Measurements from ENCODE around the gene CDK5RAP3. TPM values are rescaled to one million over a fixed set of nuclear protein-coding genes. Genes with fewer than 3 reads are reported as not detected.

The CDK5RAP3 gene
- polyA plus RNA-seq, 4 donors, result 169 to 721 (median 374) TPM

DNA sequence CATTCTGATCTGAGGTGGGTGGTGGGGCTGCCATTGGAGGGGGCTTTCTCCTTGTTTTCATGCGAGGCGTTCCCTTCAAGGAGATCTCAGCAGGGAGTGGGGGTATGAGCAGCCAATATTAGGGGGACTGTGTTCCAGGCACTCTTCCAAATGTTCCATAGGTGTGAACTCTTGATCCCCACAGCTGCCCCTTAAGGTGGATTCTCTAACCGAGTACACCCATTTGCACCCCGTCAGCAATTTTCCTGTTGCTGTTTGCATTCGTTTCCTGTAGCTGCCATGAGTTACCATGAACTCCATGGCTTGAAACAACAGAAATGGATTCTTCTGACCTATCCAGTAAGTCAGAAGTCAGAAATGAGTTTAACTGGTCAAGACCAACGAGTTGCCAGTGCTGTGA, 9.5 kb upstream of the CDK5RAP3 start:
- 75 to 80% (median 76%) methylated on average over 6 of the region's 6 CpGs for WGBS, 3 donors
- H3K36me3 ChIP-seq (ENCODE audit: control insufficient read depth in 3 of 3, insufficient read depth in 2 of 3, low read depth in 1 of 3, low read length in 3 of 3), result peaks cover 0 to 9% (median 0%) of the 10 kb centered on the region in 3 donors
- peaks cover 0 to 8% of the 10 kb centered on the region in 2 donors for H3K9me3 ChIP-seq (ENCODE audit: control insufficient read depth in 2 of 2, insufficient read depth in 1 of 2, low read depth in 1 of 2, low read length in 1 of 2)
- DNase-seq (no peak), FAIRE-seq (no peak)
- H3K27me3 ChIP-seq (ENCODE audit: control insufficient read depth in 3 of 3, insufficient read depth in 3 of 3, low read length in 3 of 3), result no peaks in the 10 kb centered on the region
- H3K27ac ChIP-seq (ENCODE audit: low read depth in 1 of 3, low read length in 2 of 3), result peak overlapping the region in 2 of 3 donors; percentile 46 to 99
- peaks cover 2 to 64% (median 7%) of the 10 kb centered on the region in 3 donors for H3K4me1 ChIP-seq (ENCODE audit: control insufficient read depth in 3 of 3, insufficient read depth in 2 of 3, low read depth in 1 of 3, low read length in 2 of 3)
- no peak overlapping the region for H3K4me3 ChIP-seq (ENCODE audit: low read depth in 1 of 3, low read length in 3 of 3)

DNA sequence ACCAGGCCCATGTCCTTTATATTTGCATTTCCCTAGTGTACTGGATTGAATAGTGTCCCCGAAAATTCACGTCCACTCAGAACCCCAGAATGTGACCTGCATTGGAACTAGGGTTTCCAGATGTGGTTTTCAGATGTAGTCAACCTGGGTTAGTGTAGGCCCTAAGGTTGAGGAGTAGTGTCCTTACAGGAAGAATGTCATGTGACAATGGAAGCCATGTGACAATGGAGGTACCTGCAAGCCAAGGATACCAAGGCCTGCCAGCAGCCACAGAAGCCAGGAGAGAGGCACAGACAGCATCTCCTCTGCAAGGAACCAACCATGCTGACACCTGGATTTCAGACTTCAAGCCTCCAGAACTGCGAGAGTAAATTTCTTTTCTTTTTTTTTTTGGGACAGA, 8.0 kb upstream of the CDK5RAP3 start:
- no peaks in the 10 kb centered on the region for H3K27me3 ChIP-seq (ENCODE audit: control insufficient read depth in 3 of 3, insufficient read depth in 3 of 3, low read length in 3 of 3)
- H3K36me3 ChIP-seq (ENCODE audit: control insufficient read depth in 3 of 3, insufficient read depth in 2 of 3, low read depth in 1 of 3, low read length in 3 of 3), result no peaks in the 10 kb centered on the region
- 83 to 97% (median 95%) methylated on average over 3 of the region's 3 CpGs for WGBS, 3 donors
- H3K9me3 ChIP-seq (ENCODE audit: control insufficient read depth in 2 of 2, insufficient read depth in 1 of 2, low read depth in 1 of 2, low read length in 1 of 2), result peaks cover 0 to 8% of the 10 kb centered on the region in 2 donors
- DNase-seq (no peak), FAIRE-seq (no peak)
- peaks cover 2 to 78% (median 7%) of the 10 kb centered on the region in 3 donors for H3K4me1 ChIP-seq (ENCODE audit: control insufficient read depth in 3 of 3, insufficient read depth in 2 of 3, low read depth in 1 of 3, low read length in 2 of 3)
- no peak overlapping the region for H3K27ac ChIP-seq (ENCODE audit: low read depth in 1 of 3, low read length in 2 of 3)
- H3K4me3 ChIP-seq (ENCODE audit: low read depth in 1 of 3, low read length in 3 of 3), result no peak overlapping the region

DNA sequence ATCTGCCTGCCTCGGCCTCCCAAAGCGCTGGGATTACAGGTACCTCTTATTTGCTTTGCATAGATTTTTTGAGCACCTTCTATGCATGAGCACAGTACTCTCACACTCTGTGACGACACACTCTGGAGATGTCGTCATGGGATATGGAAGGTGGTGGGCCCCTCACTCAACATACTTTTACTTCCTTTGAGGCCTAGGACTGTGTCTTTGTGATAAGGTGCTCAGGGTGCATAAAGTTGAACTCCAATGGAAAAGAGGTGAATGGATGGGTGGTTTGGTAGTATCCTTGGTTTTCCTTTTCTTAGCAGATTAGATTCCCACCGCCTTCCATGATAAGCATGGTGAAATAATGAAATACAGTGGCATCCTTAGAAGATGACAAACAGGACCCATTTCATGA, 6.1 kb upstream of the CDK5RAP3 start:
- no peaks in the 10 kb centered on the region for H3K36me3 ChIP-seq (ENCODE audit: control insufficient read depth in 3 of 3, insufficient read depth in 2 of 3, low read depth in 1 of 3, low read length in 3 of 3)
- WGBS, 3 donors, result 90 to 95% (median 93%) methylated on average over 5 of the region's 5 CpGs
- no peaks in the 10 kb centered on the region for H3K27me3 ChIP-seq (ENCODE audit: control insufficient read depth in 3 of 3, insufficient read depth in 3 of 3, low read length in 3 of 3)
- peaks cover 0 to 8% of the 10 kb centered on the region in 2 donors for H3K9me3 ChIP-seq (ENCODE audit: control insufficient read depth in 2 of 2, insufficient read depth in 1 of 2, low read depth in 1 of 2, low read length in 1 of 2)
- no peak overlapping the region for H3K4me3 ChIP-seq (ENCODE audit: low read depth in 1 of 3, low read length in 3 of 3)
- FAIRE-seq (no peak), DNase-seq (peak in 1 of 2 donors; percentile 51)
- H3K27ac ChIP-seq (ENCODE audit: low read depth in 1 of 3, low read length in 2 of 3), result peak overlapping the region; percentile 50 to 96 (median 78)
- peaks cover 3 to 73% (median 7%) of the 10 kb centered on the region in 3 donors for H3K4me1 ChIP-seq (ENCODE audit: control insufficient read depth in 3 of 3, insufficient read depth in 2 of 3, low read depth in 1 of 3, low read length in 2 of 3)

DNA sequence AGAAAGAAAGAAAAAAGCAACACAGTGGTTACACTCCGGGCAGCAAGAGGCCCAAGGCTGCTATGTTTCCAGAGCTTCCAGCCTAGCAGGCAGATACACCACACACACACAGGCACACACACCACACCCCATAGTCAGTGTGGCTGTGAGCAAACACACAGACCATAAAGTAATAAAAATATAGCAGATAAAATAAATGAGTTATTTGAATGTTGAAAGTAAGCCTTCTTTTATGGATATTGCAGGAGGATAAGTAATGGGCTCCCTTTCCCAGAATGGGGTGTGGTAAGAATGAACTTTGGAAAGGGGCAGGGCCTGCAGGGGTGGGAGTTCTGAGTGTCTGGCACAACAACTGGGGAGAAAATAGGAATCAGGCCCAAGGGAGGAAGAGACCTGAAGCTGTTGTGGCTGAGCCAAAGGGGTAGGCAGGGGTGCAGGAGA, 4.8 kb upstream of the CDK5RAP3 start:
- Histone ChIP-seq H3K27me3 (ENCODE audit: control insufficient read depth in 3 of 3, insufficient read depth in 3 of 3, low read length in 3 of 3) (no peaks in the 10 kb centered on the region), H3K27ac (ENCODE audit: low read depth in 1 of 3, low read length in 2 of 3) (peak overlapping the region; percentile 74 to 96 (median 89)), H3K9me3 (ENCODE audit: control insufficient read depth in 2 of 2, insufficient read depth in 1 of 2, low read depth in 1 of 2, low read length in 1 of 2) (peaks cover 0 to 8% of the 10 kb centered on the region in 2 donors), H3K36me3 (ENCODE audit: control insufficient read depth in 3 of 3, insufficient read depth in 2 of 3, low read depth in 1 of 3, low read length in 3 of 3) (no peaks in the 10 kb centered on the region), H3K4me1 (ENCODE audit: control insufficient read depth in 3 of 3, insufficient read depth in 2 of 3, low read depth in 1 of 3, low read length in 2 of 3) (peaks cover 3 to 71% (median 4%) of the 10 kb centered on the region in 3 donors), H3K4me3 (ENCODE audit: low read depth in 1 of 3, low read length in 3 of 3) (no peak overlapping the region)
- DNase-seq (peak; percentile 95 to 99), FAIRE-seq (no peak)
- 11 to 47% (median 25%) methylated on average over 1 of the region's 1 CpG for WGBS, 3 donors

DNA sequence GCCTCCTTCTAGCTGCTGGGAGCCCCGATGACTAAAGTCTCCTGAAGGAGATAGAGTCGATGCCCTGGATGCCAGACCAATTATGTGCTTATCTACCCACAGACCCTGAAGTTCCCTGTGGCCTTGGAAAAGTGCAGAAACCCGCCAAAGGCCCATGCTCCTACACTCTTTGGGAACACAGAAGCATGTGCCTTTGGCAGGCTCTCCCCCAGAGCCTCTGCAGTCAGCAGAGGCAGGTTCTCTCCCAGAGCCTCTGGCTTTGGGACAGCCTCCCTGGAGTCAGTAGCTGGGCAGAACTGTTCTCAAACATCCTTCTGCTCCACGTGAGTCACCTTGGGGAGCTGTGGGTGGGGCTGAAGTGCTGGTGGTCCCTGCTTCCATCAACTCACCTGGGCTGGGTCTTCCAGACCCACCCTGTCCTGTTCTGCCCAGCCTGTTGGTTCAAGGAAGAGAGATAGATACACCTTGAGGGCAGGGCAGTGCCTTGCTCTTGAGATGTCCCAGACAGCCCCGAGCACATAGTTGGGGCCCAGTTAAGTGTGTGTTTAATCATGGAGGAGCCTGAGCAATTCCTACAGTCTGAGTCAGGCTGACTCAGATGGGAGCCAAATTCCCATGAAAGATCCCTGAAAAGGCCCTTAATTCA, 3.2 kb upstream of the CDK5RAP3 start:
- Histone ChIP-seq H3K27me3 (ENCODE audit: control insufficient read depth in 3 of 3, insufficient read depth in 3 of 3, low read length in 3 of 3) (no peaks in the 10 kb centered on the region), H3K4me1 (ENCODE audit: control insufficient read depth in 3 of 3, insufficient read depth in 2 of 3, low read depth in 1 of 3, low read length in 2 of 3) (peaks cover 5 to 71% (median 6%) of the 10 kb centered on the region in 3 donors), H3K4me3 (ENCODE audit: low read depth in 1 of 3, low read length in 3 of 3) (no peak overlapping the region), H3K36me3 (ENCODE audit: control insufficient read depth in 3 of 3, insufficient read depth in 2 of 3, low read depth in 1 of 3, low read length in 3 of 3) (no peaks in the 10 kb centered on the region), H3K9me3 (ENCODE audit: control insufficient read depth in 2 of 2, insufficient read depth in 1 of 2, low read depth in 1 of 2, low read length in 1 of 2) (peaks cover 0 to 3% of the 10 kb centered on the region in 2 donors), H3K27ac (ENCODE audit: low read depth in 1 of 3, low read length in 2 of 3) (peak overlapping the region; percentile 53 to 90 (median 85))
- DNase-seq, result peak; percentile 62 to 76
- whole genome bisulfite sequencing, 3 donors, result 11 to 37% (median 21%) methylated on average over 4 to 5 of the region's 5 CpGs
- FAIRE-seq, result no peak

DNA sequence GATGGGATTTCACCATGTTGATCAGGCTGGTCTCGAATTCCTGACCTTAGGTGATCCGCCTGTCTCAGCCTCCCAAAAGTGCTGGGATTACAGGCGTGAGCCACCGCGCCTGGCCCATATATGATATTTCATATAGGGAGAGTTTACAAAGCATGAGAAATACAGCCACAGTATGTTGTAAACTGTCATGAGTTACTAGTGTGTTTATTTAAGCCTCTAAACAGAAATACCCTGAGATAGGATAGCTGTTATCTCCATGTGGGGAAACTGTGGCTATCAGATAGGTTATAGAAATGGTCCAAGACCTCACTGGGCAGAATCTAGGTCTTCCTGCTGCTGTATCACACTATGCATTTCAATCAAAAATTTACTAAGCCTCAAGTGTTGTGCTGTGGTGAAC, 2.1 kb upstream of the CDK5RAP3 start:
- Histone ChIP-seq H3K4me3 (ENCODE audit: low read depth in 1 of 3, low read length in 3 of 3) (no peak overlapping the region), H3K27ac (ENCODE audit: low read depth in 1 of 3, low read length in 2 of 3) (peak overlapping the region in 1 of 3 donors; percentile 51), H3K27me3 (ENCODE audit: control insufficient read depth in 3 of 3, insufficient read depth in 3 of 3, low read length in 3 of 3) (no peaks in the 10 kb centered on the region), H3K9me3 (ENCODE audit: control insufficient read depth in 2 of 2, insufficient read depth in 1 of 2, low read depth in 1 of 2, low read length in 1 of 2) (no peaks in the 10 kb centered on the region), H3K36me3 (ENCODE audit: control insufficient read depth in 3 of 3, insufficient read depth in 2 of 3, low read depth in 1 of 3, low read length in 3 of 3) (peaks cover 0 to 4% (median 4%) of the 10 kb centered on the region in 3 donors), H3K4me1 (ENCODE audit: control insufficient read depth in 3 of 3, insufficient read depth in 2 of 3, low read depth in 1 of 3, low read length in 2 of 3) (peaks cover 5 to 67% (median 6%) of the 10 kb centered on the region in 3 donors)
- WGBS, 3 donors, result 84 to 91% (median 84%) methylated on average over 5 of the region's 5 CpGs
- DNase-seq (peak in 1 of 2 donors; percentile 40), FAIRE-seq (no peak)

DNA sequence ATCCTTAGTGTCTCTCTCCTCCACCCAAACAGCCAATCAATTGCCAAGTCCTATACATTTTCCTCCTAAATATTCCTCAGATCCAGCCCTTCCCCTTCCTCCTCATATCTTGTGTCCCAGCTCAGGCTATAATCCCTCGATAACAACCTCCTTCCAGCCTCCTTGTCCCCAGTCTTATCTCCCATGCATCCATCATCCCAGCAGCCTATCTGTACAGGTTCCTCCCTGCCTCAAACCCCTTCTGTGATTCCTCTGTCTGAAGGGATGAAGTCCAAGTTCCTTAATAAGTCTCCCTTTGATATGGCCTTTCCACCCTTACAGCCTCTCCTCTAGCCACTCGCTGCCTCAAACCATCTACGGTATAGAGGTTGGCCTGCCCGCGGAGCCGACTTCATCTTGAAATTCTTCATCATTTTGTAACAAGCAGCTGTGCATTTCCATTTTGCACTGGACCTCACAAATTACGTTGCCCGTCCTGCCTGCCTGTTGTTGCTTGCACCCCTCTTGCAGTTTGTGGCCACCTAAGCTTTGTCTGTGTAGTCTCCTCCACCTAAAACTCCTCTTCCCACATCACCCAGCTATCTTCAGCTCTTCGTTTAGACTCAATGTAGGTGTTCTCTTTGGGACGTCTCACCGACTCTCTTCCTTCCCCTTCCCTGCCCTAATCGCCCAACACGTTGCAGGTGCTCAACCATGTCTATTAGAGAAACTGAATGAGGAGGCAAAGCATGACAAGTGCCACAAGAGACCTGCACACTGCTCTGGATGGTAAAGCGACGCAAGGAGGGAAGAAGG, 786 bp upstream of the CDK5RAP3 start:
- peak overlapping the region in 2 of 3 donors; percentile 22 to 30 for H3K4me3 ChIP-seq (ENCODE audit: low read depth in 1 of 3, low read length in 3 of 3)
- 9 to 35% (median 28%) methylated on average over 15 of the region's 15 CpGs for WGBS, 3 donors
- peaks cover 4 to 15% (median 4%) of the 10 kb centered on the region in 3 donors for H3K36me3 ChIP-seq (ENCODE audit: control insufficient read depth in 3 of 3, insufficient read depth in 2 of 3, low read depth in 1 of 3, low read length in 3 of 3)
- peak overlapping the region; percentile 35 to 48 (median 38) for H3K27ac ChIP-seq (ENCODE audit: low read depth in 1 of 3, low read length in 2 of 3)
- H3K27me3 ChIP-seq (ENCODE audit: control insufficient read depth in 3 of 3, insufficient read depth in 3 of 3, low read length in 3 of 3), result no peaks in the 10 kb centered on the region
- DNase-seq (peak in 1 of 2 donors; percentile 66), FAIRE-seq (no peak)
- no peaks in the 10 kb centered on the region for H3K9me3 ChIP-seq (ENCODE audit: control insufficient read depth in 2 of 2, insufficient read depth in 1 of 2, low read depth in 1 of 2, low read length in 1 of 2)
- peaks cover 3 to 54% (median 3%) of the 10 kb centered on the region in 3 donors for H3K4me1 ChIP-seq (ENCODE audit: control insufficient read depth in 3 of 3, insufficient read depth in 2 of 3, low read depth in 1 of 3, low read length in 2 of 3)

DNA sequence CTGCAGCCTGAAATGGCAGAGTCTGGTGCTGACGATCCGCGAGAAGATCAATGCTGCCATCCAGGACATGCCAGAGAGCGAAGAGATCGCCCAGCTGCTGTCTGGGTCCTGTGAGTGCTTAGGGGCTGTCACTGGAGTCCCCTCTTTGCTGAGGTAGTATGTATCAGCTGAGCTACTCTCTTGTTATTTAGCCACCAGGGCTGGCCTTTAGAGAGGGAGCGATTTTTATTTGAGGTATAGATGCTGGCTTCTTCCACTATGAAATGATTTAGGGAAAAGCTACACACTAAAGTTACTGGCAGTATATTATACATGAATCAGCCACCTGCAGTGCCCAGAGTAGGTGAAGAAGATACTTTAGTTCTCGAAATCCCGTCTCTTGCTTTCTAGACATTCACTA, 2.6 kb downstream of the CDK5RAP3 start:
- Histone ChIP-seq H3K4me3 (ENCODE audit: low read depth in 1 of 3, low read length in 3 of 3) (no peak overlapping the region), H3K9me3 (ENCODE audit: control insufficient read depth in 2 of 2, insufficient read depth in 1 of 2, low read depth in 1 of 2, low read length in 1 of 2) (no peaks in the 10 kb centered on the region), H3K36me3 (ENCODE audit: control insufficient read depth in 3 of 3, insufficient read depth in 2 of 3, low read depth in 1 of 3, low read length in 3 of 3) (peaks cover 5 to 43% (median 9%) of the 10 kb centered on the region in 3 donors), H3K27ac (ENCODE audit: low read depth in 1 of 3, low read length in 2 of 3) (no peak overlapping the region), H3K27me3 (ENCODE audit: control insufficient read depth in 3 of 3, insufficient read depth in 3 of 3, low read length in 3 of 3) (no peaks in the 10 kb centered on the region), H3K4me1 (ENCODE audit: control insufficient read depth in 3 of 3, insufficient read depth in 2 of 3, low read depth in 1 of 3, low read length in 2 of 3) (peaks cover 3 to 28% (median 3%) of the 10 kb centered on the region in 3 donors)
- 93 to 96% (median 95%) methylated on average over 8 of the region's 8 CpGs for WGBS, 3 donors
- DNase-seq, result no peak
- no peak for FAIRE-seq
